Stimulated activated CD8-positive, alpha-beta memory T cell treated with anti-CD3 and anti-CD28 coated beads, Interleukin-12 subunit alpha, Interleukin-12 subunit beta, amount 100 ng/mL, for 1 hour (primary cell): Measurements from ENCODE around the gene ZNF804A.
"Not testable (repeated sequence)": the region's sequence is repeated elsewhere in the genome, so short reads cannot be mapped to it uniquely, and the experiment has no call there.

Experiments
- DNase-seq: peaks from one replicate; pipeline ENCODE4 v3.0.0-alpha.2; 2020; ENCODE audit warnings: low read depth

Gene ZNF804A

DNA sequence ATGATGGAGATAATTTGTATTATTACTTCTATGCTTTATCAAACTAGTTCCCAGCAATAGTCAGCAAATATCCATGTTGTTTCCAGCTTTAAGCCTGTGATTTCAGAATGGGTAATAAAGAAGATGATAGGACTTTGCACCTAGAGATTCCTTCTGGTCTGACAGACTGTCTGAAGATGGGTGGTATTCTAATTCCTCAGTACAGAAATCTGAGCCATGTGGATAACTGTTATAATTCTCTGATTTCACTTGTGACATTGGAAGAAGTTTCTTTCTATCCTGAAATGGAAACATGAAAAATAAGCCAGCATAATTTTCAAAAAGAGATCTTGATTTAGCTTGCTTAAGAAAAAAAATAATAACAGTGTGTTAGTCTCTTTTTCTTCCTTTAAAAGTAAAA is 130.1 kb downstream of the ZNF804A start:
- no peak for DNase-seq

- DNase-seq, result no peak
These were observed 131.3 kb downstream of the ZNF804A start for GRCh38 chr2:184729581-184729980.

DNA sequence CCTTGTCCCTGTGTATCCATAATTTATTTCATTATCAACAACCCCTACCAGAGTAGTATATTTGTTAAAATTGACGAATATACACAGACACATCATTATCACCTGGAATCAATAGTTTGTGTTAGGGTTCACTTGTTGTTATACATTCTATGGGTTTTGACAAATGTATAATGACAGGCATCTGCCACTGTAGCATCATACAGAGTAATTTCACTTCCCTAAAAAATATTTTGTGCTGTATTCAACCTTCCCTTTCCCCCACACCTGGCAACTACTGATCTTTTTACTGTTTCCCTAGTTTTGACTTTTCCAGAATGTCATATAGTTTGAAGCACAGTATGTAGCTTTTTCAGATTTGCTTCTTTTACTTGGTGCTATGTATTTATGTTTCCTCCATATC is 132.0 kb downstream of the ZNF804A start:
- DNase-seq, result no peak

DNA sequence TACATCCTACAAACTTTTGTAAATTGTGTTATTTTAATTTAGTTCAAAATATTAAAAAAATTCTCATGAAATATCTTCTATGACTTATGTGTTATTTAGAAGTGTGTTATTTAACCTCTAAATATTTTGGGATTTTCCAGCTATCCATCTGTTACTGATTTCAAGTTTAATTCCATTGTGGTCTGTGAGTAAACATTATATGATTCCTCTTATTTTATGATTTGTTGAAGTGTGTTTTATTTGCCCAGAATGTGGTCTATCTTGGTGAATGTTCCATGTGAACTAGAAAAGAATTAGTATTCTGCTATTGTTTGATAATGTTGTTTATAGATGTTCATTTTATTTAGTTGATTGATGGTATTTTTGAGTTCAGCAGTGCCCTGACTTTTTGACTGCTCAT is 136.0 kb downstream of the ZNF804A start:
- no peak for DNase-seq

GRCh38 chr2:184735611-184736010 is 137.3 kb downstream of the ZNF804A start:
- no peak for DNase-seq

- no peak for DNase-seq
These were observed 144.8 kb downstream of the ZNF804A start for GRCh38 chr2:184743096-184743495.

DNA sequence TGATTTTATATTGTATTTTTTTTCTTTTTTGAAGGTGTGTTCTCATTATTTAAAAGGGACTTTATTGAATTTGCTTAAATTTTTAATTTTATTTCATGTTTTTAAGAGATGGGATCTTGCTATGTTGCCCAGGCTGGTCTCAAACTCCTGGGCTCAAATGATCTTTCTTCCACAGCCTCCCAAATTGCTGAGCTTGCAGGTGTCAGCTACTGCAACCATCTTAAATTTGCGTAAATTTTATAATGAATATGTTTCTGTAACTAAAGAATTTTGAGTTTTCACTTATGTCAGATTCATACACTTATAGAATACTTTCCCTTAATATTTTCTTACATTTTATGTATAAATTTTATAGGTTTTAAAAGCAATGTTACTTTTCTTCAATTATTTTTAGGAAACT is 157.8 kb downstream of the ZNF804A start:
- DNase-seq, result no peak

GRCh38 chr2:184756885-184757284 is 158.6 kb downstream of the ZNF804A start:
- no peak for DNase-seq

DNA sequence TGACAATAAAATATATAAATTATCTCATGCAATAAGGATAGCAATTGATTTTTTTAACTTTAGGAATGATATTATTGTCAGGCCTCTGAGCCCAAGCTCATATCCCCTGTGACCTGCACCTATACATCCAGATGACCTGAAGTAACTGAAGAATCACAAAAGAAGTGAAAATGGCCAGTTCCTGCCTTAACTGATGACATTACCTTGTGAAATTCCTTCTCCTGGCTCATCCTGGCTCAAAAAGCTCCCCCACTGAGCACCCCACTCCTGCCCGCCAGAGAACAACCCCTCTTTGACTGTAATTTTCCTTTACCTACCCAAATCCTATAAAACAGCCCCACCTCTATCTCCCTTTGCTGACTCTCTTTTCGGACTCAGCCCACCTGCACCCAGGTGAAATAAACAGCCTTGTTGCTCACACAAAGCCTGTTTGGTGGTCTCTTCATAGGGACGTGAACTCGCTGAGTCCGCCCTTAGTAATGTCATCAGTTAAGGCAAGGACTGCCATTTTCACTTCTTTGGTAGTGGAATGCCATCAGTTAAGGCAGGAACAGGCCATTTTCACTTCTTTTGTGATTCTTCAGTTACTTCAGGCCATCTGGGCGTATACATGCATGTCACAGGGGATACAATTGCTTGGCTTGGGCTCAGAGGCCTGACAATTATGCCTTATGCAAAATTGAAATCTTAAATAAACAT is 161.4 kb downstream of the ZNF804A start:
- not testable (repeated sequence) for DNase-seq

GRCh38 chr2:184760931-184761330 is 162.6 kb downstream of the ZNF804A start:
- no peak for DNase-seq

GRCh38 chr2:184765112-184765895 is 167.0 kb downstream of the ZNF804A start:
- no peak for DNase-seq

DNA sequence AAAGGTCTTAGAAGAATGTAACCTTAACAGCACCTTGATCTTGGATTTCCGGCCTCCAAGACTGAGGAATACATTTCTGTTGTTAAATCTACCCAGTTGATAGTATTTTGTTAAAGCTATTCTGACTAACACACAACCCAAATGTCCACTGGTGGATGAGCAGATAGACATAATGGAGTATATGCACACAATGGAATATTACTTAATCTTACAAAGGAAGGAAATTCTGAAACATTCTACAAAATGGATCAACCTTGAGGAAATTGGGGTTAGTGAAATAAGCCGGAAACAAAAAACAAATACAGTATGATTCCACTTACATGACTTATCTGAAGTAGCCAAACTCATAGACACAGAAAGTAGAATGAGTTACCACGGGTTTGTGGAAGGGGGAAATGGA is 168.7 kb downstream of the ZNF804A start:
- no peak for DNase-seq

- DNase-seq, result no peak
These were observed 170.7 kb downstream of the ZNF804A start for GRCh38 chr2:184769023-184769422.

DNA sequence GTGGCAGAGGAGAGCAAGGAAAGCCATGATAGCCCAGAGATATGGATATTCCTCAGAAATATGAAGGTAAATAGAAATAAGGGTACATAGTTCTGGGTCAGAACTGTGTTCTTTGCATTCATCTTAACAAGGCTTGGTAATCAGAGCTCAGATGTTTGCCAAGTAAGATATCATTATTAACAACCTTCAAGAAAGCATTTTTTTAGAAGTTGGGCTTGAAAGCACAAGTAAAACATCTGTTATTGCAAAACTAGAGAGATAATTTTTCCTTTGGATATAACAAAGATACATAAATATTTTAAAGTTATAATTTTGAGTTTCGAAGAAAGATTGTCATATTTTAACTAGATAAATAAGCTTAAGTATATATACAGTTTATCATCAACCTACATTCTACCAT is 171.4 kb downstream of the ZNF804A start:
- no peak for DNase-seq

- no peak for DNase-seq
These were observed 181.4 kb downstream of the ZNF804A start for GRCh38 chr2:184779777-184780176.

GRCh38 chr2:184780384-184780783 is 182.1 kb downstream of the ZNF804A start:
- DNase-seq, result no peak

DNA sequence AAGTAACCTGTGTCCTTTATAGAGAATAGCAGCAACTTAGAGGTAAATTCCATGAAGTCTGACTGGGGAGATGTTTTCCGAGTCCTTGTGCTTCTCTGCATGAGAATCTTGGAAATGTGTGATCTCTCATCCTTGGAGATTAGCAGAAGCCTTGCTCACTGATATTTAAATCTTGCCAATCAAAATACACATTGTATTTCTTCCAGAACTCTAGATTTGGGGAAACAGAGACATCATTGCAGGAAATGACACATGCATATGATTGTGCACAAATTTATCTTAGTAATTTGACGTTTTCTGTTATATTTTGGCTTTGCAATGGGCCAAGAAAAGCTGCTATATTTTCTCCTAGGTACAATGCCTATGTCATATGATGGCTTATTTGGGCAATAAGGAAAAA is 182.6 kb downstream of the ZNF804A start:
- DNase-seq, result no peak

- no peak for DNase-seq
These were observed 185.2 kb downstream of the ZNF804A start for GRCh38 chr2:184783576-184783975.

GRCh38 chr2:184793176-184793575 is 194.8 kb downstream of the ZNF804A start:
- no peak for DNase-seq

- no peak for DNase-seq
These were observed 201.1 kb downstream of the ZNF804A start for GRCh38 chr2:184799379-184799778.

- no peak for DNase-seq
These were observed 216.1 kb downstream of the ZNF804A start for GRCh38 chr2:184814421-184814820.

DNA sequence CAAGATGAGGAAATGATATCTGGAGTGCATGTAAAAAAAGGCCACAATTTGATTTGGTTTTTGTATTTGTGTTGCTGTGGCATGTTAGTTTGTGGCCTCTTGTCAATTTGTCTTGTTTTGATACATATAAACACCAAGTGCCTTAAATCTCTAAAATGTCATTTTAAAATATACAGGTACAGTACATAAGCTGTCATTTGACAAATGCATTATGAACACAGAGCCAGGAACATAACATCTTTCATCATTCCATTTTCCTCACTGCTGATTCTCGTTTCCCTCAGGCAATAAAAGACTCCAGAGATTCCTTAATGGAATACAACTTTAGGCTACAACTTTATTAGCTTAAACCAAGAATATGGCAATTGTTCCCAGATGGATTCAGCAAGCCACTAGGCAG is 217.5 kb downstream of the ZNF804A start:
- DNase-seq, result no peak

DNA sequence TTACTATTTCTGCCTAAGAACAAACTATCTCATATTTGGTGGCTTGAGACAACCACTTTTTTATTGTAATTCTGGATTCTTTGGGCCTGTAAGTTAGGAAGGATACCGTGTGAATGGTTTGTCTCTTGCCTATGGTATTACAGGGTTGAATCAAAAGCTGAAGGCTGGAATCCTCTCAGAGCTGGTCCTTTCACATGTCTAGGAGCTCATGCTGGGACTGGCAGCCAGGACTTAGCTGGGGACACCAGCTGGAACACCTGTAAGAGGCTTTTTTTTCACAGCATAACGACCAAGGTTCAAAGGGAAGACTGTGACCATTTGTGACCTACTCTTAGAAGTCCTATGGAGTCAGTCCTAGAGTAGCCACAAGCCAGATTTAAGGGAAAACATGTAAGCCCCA is 226.3 kb downstream of the ZNF804A start:
- no peak for DNase-seq

DNA sequence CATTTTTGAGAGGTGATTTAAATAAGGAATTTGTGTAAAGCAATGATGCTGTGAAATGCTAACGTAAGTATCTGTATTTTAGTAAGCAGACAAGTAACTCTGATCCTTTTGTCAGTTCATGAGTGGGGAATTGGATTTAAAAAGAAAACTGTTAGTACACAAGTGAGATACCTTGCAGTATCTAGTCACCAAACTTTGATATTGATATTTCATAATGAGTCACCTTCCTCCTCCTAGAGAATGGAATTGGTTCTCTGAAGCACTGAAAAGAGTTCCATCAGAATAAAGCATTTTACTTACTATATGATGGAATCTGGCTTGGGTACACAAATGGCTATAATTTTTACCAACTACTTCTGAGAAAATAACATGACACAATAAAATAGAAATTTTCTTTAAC is 232.2 kb downstream of the ZNF804A start:
- no peak for DNase-seq
